Measurements from ENCODE around the gene SPEM3.

DNA sequence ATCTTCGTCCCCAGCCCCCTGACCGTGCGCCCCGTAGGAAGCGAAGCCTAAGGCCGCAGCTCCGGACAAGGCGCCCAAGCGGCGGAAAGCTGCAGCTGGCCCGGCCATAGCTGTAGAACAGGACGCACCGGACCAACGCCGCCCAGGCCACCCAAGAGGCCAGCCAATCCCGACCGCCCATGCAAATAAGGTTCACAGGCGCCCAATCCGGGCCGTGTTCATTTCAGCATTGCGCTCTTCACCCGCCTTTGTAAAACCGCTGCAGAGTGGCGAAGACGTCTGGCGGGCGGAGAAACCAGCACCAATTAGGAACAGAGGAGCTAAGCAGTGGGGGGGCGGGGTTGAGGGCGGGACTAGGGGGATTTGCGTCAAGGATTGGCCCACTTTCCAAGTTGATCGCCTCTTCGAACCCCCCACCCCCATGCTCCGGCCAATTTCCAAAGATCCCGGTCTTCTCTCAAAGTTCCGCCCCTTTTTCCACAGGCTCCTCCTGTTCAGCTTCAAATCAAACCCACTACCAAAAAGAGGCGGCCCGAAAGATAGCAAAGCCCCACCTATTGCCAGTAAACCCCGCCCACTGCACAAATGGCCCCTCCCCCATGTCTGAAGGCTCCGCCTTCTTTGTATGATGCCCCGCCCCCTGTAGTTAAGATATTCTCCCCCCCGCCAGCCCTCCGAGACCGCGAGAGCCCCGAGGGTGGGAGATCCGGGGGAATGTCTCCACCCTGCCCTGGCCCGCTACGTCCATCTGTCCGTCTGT lies 24.5 kb upstream of the SPEM3 start, which contains the start of gene TMEM256:
- TF ChIP-seq GLIS3 (CRISPR knock-in tag; IDR thresholded peaks at IDR 0.05) (no peak), RARB (CRISPR knock-in tag; IDR thresholded peaks at IDR 0.05) (no peak), BACH2 (CRISPR knock-in tag; IDR thresholded peaks at IDR 0.05; ENCODE audit: borderline replicate concordance) (no peak), PPARA (CRISPR knock-in tag; IDR thresholded peaks at IDR 0.05; ENCODE audit: borderline replicate concordance) (no peak), ARNTL (CRISPR knock-in tag; IDR thresholded peaks at IDR 0.05; ENCODE audit: borderline replicate concordance, low read depth) (no peak)
- TF ChIP-seq, protein P1, sequence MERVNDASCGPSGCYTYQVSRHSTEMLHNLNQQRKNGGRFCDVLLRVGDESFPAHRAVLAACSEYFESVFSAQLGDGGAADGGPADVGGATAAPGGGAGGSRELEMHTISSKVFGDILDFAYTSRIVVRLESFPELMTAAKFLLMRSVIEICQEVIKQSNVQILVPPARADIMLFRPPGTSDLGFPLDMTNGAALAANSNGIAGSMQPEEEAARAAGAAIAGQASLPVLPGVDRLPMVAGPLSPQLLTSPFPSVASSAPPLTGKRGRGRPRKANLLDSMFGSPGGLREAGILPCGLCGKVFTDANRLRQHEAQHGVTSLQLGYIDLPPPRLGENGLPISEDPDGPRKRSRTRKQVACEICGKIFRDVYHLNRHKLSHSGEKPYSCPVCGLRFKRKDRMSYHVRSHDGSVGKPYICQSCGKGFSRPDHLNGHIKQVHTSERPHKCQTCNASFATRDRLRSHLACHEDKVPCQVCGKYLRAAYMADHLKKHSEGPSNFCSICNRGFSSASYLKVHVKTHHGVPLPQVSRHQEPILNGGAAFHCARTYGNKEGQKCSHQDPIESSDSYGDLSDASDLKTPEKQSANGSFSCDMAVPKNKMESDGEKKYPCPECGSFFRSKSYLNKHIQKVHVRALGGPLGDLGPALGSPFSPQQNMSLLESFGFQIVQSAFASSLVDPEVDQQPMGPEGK (CRISPR knock-in tag; IDR thresholded peaks at IDR 0.05; ENCODE audit: borderline replicate concordance), result no peak
